M059J (cell line): Measurements from ENCODE around the gene STX1A. TPM values are rescaled to one million over a fixed set of nuclear protein-coding genes. Genes with fewer than 3 reads are reported as not detected.

Source experiments
- DNase-seq: peaks from one replicate; pipeline ENCODE4 v3.0.0-alpha.2; 2012; ENCODE audit warnings: low read depth
- total RNA-seq: library from RNA; depleted of rRNA; stranded (reverse); fragments of >200 nt; shearing (Covaris generic); gene quantifications from 2 replicates; pipeline ENCODE4 v1.2.3, GENCODE V29; 2014; rRNA removed

The STX1A gene
- 16.0 and 23.7 TPM in 2 replicates for total RNA-seq

DNA sequence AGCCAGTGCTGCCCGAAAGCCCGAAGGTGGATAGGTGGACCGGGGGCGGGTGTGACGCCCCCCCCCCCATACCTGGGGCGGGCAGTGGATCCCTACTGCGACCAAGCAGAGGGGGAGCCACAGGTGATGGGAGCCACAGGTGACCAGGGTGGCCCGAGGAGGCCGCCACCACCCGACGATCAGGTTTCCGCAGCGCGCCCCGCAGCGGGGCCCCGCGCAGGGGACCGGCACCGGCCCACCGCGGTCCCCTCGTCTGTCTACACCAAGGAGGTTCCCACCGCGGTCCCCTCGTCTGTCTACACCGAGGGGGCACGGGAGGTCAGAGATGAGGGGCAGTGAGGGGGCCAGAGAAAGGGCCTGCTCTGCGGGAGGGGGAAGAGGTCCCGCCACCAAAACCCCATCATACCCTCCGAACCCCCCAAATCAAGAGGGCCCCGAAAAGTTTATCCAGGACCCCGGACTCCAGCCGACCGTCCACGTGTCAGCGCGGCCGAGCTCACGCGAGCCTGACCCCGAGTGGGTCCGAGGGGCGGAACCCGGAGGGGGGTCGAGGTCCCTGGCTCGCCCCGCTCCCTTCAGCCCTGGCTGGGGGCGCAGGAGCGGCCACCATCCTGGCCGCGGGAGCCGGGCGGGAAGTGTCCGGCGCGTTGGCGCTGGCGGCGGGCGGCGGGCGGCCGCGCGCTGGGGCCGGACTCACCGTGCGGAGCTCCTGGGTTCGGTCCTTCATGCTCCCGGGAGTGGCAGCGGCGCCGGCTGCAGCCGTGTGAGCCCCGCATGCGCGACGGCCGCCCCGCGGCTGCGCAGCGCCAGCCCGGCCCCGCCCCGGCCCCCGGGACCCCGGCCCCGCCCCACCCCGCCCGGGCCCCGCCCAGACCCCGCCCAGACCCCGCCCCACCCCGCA lies at the start of gene STX1A:
Gene STX1A, minus strand, starts transcription at position 765 of the 901 bp plus-strand sequence. Its CDS starts 38 bp downstream, at position 727.
- DNase-seq = peak; percentile 74

DNA sequence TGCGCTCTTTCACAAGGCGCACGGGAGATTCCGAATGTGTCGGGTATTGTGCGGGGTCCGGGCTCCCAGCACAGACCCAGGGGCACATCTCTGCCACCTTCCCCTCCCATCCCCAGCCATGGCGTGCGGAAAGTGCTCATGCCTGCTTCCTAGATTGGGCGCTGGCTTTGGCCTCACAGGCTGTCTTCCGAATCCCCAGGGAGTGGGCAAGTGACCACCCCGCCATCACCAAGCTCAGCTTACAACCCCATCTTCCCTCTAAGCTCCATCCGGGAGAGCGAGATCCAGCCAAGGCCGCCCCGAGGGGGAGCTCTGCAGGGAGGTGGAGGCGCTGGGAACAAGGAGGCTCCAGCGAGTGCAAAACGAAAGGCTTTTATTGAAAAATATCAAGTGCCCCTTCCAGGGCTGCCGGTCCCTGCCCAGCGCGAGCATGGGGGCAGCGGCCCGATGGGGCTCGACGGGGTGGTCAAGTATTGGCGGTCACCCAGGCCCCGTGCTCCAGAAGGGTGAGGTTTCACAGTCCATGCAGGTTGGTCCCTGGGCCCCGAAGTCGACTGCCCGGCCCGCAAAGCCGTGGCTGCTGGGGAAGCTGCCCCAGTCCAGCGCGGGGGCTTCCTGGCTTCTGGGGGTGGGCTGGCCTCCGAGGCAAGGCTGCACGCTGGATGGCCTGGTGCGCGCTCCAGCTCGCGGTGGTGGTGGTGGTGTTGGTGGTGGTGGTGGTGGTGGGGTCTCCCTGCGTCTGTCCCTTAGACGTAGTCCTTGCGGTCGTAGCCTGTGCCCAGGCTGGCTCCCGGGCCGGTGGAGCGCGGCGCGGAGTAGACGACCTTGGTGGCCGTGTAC lies 49.4 kb upstream of the STX1A start:
- no peak for DNase-seq

- no peak for DNase-seq
Observed at GRCh38 chr7:73766556-73767229, 47.2 kb upstream of the STX1A start.

- no peak for DNase-seq
Observed at GRCh38 chr7:73762659-73762999, 43.2 kb upstream of the STX1A start.

- no peak for DNase-seq
Observed at GRCh38 chr7:73761854-73762658, 42.6 kb upstream of the STX1A start.

DNA sequence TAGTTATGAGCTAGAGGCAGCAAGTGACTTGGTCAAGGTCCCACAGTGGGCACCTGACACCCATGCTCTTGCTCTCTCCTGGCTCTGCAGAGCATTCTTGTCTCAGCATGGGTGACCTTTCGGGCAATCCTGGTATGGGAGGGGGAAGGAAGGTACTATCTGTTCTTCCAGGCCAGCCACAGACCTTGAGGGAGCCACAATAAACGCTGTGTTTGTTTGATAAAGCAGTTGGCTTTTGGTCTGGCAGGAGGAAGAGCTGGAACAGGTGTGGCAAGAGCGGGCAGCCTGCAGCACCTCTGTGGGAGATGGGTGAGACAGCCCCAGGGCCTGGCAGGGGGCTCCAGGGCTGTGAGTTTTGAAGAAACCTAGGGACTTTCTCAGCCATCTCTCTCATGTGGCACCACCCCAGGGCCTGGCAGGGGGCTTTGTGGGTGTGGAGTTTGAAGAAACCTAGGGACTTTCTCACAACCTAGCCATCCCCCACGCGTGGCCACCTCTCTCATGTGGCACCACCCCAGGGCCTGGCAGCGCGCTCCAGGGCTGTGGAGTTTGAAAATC lies 39.2 kb upstream of the STX1A start:
- DNase-seq = no peak

- DNase-seq = no peak
Observed at GRCh38 chr7:73749931-73750776, 30.7 kb upstream of the STX1A start.

DNA sequence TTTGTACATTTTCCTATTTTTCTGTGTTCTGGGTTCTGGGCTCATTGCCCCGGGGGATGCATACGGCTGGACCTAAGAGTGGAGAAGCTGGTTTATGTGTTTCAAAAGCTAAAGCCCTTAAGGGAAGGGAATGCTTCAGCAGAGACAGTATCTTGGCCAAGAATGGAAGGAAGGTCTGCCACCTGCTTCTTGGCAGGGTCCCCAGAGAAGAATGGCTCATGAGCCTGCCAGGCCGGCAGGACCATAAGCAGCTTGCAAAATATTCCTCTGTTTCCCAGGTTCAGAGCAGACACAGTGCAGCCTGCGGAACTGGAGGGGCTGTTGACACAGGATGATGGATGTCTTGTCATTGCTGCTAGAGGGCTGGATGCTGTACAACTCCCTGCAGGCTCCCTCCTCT lies 26.9 kb upstream of the STX1A start:
- no peak for DNase-seq

DNA sequence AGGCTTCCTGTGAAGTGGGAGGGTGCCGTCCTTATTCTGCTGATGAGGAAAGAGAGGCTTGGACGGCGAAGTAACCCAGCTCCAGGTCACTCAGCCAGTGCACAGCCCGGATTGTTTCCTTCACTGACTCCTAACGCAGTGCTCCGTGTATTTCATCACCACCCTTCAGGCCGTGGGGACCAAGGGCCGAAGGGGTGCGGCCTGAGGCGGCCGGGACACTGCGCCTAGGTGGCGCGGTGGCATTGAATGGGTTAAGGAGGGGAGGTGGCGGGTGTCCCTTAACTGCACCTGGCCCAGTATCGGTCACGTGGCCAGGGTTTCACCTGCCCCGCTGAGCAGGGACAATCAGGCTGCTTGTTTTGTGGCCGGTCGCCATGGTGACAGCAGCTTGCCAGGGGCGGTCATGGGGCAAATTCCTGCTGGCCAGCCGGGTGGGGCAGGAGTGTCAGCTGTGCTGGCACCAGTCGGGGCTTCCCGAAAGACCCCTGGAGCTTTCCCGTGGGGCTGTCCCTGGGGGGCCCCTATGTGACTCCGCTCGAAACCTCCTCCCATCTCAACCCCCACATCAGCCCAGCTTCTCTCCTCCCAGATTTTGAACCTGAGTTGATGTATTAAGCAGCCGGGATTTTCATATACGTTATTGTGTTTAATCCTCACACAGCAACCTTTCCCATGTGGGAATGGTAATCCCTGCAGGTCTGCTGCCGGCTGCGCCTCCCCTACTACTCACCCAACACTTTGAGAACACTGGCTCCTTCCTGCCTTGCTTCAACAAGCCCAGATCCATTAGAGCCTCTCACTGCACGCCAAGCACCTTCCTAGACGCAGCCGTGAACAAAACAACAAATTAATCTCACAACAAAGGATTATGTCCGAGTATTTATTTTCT lies 23.5 kb upstream of the STX1A start:
- DNase-seq = peak; percentile 70

GRCh38 chr7:73742338-73742752 lies 22.9 kb upstream of the STX1A start:
- DNase-seq = no peak

GRCh38 chr7:73741600-73741999 lies 22.1 kb upstream of the STX1A start:
- no peak for DNase-seq

DNA sequence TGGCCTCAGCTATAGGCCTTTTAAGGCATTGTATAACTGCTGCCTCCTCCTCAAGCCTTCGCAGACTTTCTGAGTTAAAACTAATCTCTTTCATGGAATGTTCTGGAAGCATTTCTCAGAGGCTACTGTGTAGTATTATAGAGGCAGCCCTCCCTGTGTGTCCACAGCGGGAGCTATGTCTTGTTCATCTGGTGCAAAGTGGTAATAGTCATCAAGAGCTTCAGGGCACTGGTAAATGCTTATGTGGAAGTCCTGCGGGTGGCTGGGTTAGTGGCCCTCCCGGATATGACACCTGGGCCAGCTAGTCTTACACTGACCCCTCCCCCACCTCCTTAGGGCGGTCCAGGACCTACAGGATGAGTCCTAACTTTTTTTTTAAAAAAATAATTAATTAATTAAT lies 21.3 kb upstream of the STX1A start:
- no peak for DNase-seq

DNA sequence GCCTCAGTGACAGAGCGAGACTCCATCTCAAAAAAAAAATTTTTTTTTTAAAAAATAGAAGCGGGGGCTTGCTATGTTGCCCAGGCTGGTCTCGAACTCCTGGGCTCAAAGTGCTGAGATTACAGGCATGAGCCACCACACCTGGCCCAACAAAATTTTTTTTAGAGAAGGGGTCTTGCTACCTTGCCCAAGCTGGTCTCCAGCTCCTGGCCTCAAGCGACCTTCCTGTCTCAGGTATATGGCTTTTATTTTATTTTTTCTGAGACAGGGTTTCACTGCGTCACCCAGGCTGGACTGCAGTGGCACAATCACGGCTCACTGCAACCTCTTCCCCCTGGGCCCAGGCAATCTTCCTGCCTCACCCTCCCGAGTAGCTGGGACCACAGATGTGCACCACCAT lies 20.7 kb upstream of the STX1A start:
- no peak for DNase-seq

GRCh38 chr7:73739387-73739767 lies 19.9 kb upstream of the STX1A start:
- DNase-seq = no peak

DNA sequence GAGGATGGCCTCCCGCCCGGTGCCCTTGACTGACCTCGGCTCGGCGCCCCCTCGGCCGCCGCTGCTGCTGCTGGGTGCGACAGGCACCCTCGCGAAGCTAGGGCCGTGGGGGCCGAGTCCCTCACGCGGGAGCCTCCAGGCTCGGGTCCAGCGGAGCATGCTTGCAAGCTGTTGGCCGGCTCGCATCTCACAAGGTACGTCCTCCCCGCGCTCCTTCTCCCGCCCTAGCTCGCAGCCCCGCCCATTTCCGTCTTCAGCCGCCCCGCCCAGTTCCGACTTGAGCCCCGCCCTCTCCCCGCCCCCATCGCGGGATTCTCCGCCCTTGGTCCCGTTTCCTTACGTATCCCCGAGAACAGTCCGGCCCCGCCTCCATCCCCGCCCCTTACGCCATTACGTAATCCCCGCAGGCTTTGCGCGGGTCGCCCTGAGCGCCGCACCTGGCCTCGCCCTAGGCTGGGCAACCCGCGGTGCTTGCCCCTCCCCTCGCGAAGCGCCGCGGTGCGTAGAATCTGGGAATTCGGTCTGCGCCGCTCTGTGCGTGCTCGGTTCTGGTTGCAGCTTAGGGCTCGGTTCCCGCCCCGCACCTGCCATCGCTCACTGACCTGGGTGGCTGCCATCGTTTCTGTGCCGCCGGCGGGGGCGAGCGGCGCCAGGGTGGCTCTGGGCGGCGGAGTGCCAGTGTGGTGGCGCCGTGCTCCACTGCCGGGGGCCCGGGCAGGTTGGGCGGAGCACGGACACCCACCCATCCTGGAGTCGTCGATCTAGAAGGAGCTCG lies 19.3 kb upstream of the STX1A start, which contains the start of gene ABHD11:
Gene ABHD11, minus strand, starts transcription at position 191 of the 775 bp plus-strand sequence. Its CDS starts 32 bp downstream, at position 159.
- DNase-seq = peak; percentile 89

DNA sequence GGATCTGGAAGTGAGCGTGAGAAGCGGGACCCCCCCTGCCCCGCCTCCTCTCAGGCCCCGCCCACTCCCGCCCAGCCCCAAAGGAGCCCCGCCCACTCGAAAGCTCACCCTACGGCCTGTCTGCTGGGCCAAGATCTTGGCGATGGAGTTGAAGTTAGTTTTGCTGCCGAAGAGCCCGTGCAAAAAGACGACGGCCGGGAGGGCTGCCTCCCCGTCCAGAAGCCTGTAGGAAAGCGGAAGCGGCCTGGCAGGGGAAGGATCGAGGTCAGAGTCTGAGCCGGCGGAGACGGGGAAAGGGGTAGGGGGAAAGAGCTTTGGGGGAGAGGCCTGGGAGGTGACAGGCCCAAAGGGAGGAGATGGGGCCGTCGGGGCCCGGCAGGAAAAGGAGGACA lies 18.7 kb upstream of the STX1A start:
- DNase-seq = peak; percentile 66

- DNase-seq = no peak
Observed at GRCh38 chr7:73737491-73738219, 18.2 kb upstream of the STX1A start.
